GF-D8 (cell line): ENCODE results near the gene ITIH1.
"Not testable (repeated sequence)": the region's sequence is repeated elsewhere in the genome, so short reads cannot be mapped to it uniquely, and the experiment has no call there.

Experiments
- DNase-seq: peaks from one replicate; lab custom pipeline; 2025; lab: John Stamatoyannopoulos, UW

Gene ITIH1

GRCh38 chr3:52774066-52774713, 3.2 kb upstream of the ITIH1 start:
- DNase-seq = no peak

GRCh38 chr3:52774901-52775864, 2.2 kb upstream of the ITIH1 start:
- no peak for DNase-seq

- DNase-seq = no peak
These were observed 1.5 kb upstream of the ITIH1 start for GRCh38 chr3:52775877-52776276.

GRCh38 chr3:52776486-52776885, 913 bp upstream of the ITIH1 start:
- not testable (repeated sequence) for DNase-seq

GRCh38 chr3:52777959-52778805, 783 bp downstream of the ITIH1 start:
- no peak for DNase-seq

- no peak for DNase-seq
These were observed 1.8 kb downstream of the ITIH1 start for GRCh38 chr3:52779011-52779836.

- no peak for DNase-seq
These were observed 2.6 kb downstream of the ITIH1 start for GRCh38 chr3:52779837-52780585.

GRCh38 chr3:52781741-52782140, 4.3 kb downstream of the ITIH1 start:
- no peak for DNase-seq

- no peak for DNase-seq
These were observed 5.2 kb downstream of the ITIH1 start for GRCh38 chr3:52782412-52783210.

- DNase-seq = no peak
These were observed 5.8 kb downstream of the ITIH1 start for GRCh38 chr3:52783211-52783555.

GRCh38 chr3:52784021-52784621, 6.7 kb downstream of the ITIH1 start:
- DNase-seq = no peak

- DNase-seq = no peak
These were observed 7.7 kb downstream of the ITIH1 start for GRCh38 chr3:52784931-52785590.

- DNase-seq = no peak
These were observed 9.2 kb downstream of the ITIH1 start for GRCh38 chr3:52786330-52787215.

GRCh38 chr3:52787246-52787645, 9.8 kb downstream of the ITIH1 start:
- no peak for DNase-seq

GRCh38 chr3:52787672-52788625, 10.6 kb downstream of the ITIH1 start:
- DNase-seq = no peak

GRCh38 chr3:52788890-52789745, 11.7 kb downstream of the ITIH1 start:
- no peak for DNase-seq
